ENCODE data around the gene DNAJB1. TPM values are rescaled to one million over a fixed set of nuclear protein-coding genes. Genes with fewer than 3 reads are reported as not detected.
A peak's percentile ranks its signal among the peaks of the same experiment; 100 is the strongest.

Gene DNAJB1
- total and polyA plus RNA-seq, 2 of the 13 experiments (the other 11 are each of a cell fraction or from before 2014, with no cell fraction given): 87.5 to 97.3 TPM

DNA sequence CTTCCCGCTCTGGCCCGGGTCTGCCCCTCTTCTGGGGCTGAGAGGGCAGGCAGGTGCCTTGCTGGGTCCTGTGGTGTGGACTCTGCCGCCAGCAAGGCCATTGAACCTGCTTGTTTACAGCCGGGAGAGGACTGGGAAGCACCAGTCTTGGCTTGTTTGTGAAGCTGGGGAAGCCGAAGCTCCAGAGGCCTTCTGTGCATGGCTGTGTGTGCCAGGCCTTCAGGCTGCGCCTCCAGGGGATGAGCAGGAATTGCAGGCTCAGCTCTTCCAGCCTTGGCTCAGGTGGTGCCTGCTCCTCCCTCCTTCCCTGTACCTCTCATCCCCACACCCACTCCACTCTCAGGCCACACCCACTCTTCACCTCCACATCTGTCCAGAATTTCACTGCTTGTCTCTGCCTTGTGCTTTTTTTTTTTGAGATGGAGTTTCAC lies 36.2 kb upstream of the DNAJB1 start (continued):
- TF ChIP-seq SAFB2 (CRISPR knock-in tag; IDR thresholded peaks at IDR 0.05; ENCODE audit: borderline replicate concordance, low read depth): 0 out of 2 replicates have a peak, but pooled peaks have one; percentile 69
- TF ChIP-seq TRIM24 (CRISPR knock-in tag; IDR thresholded peaks at IDR 0.05): no peak
- TF ChIP-seq HDAC1 (CRISPR knock-in tag; IDR thresholded peaks at IDR 0.05): peak; percentile 58; the same call in 1 of the 2 replicates
- peak; percentile 64; the same call in 1 of the 2 replicates for TF ChIP-seq KDM3A (CRISPR knock-in tag; IDR thresholded peaks at IDR 0.05; ENCODE audit: low read depth)
- TF ChIP-seq, protein P1, sequence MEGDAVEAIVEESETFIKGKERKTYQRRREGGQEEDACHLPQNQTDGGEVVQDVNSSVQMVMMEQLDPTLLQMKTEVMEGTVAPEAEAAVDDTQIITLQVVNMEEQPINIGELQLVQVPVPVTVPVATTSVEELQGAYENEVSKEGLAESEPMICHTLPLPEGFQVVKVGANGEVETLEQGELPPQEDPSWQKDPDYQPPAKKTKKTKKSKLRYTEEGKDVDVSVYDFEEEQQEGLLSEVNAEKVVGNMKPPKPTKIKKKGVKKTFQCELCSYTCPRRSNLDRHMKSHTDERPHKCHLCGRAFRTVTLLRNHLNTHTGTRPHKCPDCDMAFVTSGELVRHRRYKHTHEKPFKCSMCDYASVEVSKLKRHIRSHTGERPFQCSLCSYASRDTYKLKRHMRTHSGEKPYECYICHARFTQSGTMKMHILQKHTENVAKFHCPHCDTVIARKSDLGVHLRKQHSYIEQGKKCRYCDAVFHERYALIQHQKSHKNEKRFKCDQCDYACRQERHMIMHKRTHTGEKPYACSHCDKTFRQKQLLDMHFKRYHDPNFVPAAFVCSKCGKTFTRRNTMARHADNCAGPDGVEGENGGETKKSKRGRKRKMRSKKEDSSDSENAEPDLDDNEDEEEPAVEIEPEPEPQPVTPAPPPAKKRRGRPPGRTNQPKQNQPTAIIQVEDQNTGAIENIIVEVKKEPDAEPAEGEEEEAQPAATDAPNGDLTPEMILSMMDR (CRISPR knock-in tag; IDR thresholded peaks at IDR 0.05): peak; percentile 53
- peak; percentile 50 for TF ChIP-seq HNF4A (CRISPR knock-in tag; IDR thresholded peaks at IDR 0.05)
- TF ChIP-seq, protein P2, sequence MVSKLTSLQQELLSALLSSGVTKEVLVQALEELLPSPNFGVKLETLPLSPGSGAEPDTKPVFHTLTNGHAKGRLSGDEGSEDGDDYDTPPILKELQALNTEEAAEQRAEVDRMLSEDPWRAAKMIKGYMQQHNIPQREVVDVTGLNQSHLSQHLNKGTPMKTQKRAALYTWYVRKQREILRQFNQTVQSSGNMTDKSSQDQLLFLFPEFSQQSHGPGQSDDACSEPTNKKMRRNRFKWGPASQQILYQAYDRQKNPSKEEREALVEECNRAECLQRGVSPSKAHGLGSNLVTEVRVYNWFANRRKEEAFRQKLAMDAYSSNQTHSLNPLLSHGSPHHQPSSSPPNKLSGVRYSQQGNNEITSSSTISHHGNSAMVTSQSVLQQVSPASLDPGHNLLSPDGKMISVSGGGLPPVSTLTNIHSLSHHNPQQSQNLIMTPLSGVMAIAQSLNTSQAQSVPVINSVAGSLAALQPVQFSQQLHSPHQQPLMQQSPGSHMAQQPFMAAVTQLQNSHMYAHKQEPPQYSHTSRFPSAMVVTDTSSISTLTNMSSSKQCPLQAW (CRISPR knock-in tag; IDR thresholded peaks at IDR 0.05): 0 out of 2 replicates have a peak, but pooled peaks have one; percentile 57
- TF ChIP-seq ZNF441 (CRISPR knock-in tag; IDR thresholded peaks at IDR 0.05; ENCODE audit: borderline replicate concordance): 0 out of 2 replicates have a peak, but pooled peaks have one; percentile 16
- peak; percentile 84 for TF ChIP-seq RXRA (CRISPR knock-in tag; IDR thresholded peaks at IDR 0.05)
- TF ChIP-seq NRL (CRISPR knock-in tag; IDR thresholded peaks at IDR 0.05; ENCODE audit: borderline replicate concordance): no peak
- no peak for TF ChIP-seq EHMT2 (IDR thresholded peaks at IDR 0.05; ENCODE audit: borderline replicate concordance, low read depth, low read length)
- TF ChIP-seq KDM4B (CRISPR knock-in tag; IDR thresholded peaks at IDR 0.05): 0 out of 2 replicates have a peak, but pooled peaks have one; percentile 29
- peak; percentile 87 for TF ChIP-seq ZFX (CRISPR knock-in tag; IDR thresholded peaks at IDR 0.05; ENCODE audit: low read depth)
- no peak for TF ChIP-seq ATF7-NPFF (CRISPR knock-in tag; IDR thresholded peaks at IDR 0.05; ENCODE audit: low read depth)
- TF ChIP-seq DR1 (CRISPR knock-in tag; IDR thresholded peaks at IDR 0.05): no peak
- TF ChIP-seq RXRB (CRISPR knock-in tag; IDR thresholded peaks at IDR 0.05; ENCODE audit: borderline replicate concordance): peak; percentile 77
